ENCODE results near the gene PTF1A.

The PTF1A gene, protein sequence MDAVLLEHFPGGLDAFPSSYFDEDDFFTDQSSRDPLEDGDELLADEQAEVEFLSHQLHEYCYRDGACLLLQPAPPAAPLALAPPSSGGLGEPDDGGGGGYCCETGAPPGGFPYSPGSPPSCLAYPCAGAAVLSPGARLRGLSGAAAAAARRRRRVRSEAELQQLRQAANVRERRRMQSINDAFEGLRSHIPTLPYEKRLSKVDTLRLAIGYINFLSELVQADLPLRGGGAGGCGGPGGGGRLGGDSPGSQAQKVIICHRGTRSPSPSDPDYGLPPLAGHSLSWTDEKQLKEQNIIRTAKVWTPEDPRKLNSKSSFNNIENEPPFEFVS

DNA sequence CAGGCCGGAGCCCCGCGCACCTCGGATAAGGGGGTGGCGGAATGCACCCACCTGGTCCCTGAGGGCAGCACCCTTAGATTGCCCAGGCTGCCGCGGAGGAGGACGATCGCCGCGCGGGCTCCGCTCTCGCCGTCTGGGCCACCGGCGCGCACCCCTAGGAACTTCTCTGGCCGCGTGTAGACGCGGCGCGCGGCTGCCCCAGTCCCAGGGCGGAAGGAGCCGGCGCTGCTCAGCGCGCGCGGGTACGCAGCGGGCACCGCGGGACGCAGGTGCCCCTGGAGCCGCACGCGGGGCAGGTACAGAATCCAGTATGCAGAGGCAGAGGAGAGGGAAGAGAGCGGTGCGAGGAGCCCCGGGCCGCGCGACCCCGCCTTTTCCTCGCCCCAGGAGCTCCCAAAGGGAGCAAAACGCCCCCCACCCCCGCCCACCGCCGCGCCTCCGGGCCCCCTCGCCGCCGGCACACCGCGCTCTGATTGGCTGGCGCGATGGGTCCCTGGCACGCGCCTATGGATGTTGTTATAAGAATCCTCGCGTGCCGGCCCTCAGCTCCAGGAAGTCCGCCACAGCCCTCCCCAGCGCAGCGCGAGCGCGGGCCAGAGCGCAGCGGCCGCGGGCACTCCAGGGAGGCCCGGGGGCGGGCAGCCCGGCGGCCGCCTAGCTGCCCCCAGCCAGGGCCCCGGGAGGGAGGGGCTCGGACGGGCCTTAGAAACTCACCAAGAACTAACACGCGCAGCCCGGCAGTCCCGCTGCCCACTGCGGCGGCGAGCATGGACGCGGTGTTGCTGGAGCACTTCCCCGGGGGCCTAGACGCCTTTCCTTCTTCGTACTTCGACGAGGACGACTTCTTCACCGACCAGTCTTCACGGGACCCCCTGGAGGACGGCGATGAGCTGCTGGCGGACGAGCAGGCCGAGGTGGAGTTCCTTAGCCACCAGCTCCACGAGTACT lies at the start of gene PTF1A:
TSS of gene PTF1A (plus strand) at position 549 of the 948 bp plus-strand sequence. CDS start at position 768, 219 bp downstream.
- no peak for DNase-seq
- Mint-ChIP-seq H3K4me1 (peaks cover 2% of the 10 kb centered on the region), H3K36me3 (no peaks in the 10 kb centered on the region), H3K27me3 (peaks cover 97% of the 10 kb centered on the region), H3K4me3 (no peak within 1 kb of the TSS), H3K9me3 (no peaks in the 10 kb centered on the region), H3K27ac (no peak within 1 kb of the TSS)
- CTCF ChIA-PET: interaction anchor here (0.6 kb wide), 1 partner anchor 332 kb away, joined by 3 read pairs; no protein-coding TSS in a partner anchor

GRCh38 chr10:23146258-23146657 lies 45.9 kb upstream of the PTF1A start:
- Mint-ChIP-seq H3K36me3 (no peaks in the 10 kb centered on the region), H3K4me1 (no peaks in the 10 kb centered on the region), H3K4me3 (no peak overlapping the region), H3K27ac (no peak overlapping the region), H3K9me3 (no peaks in the 10 kb centered on the region), H3K27me3 (no peaks in the 10 kb centered on the region)
- CTCF ChIA-PET: no interaction called here
- DNase-seq: no peak

- CTCF ChIA-PET: no interaction called here
- H3K36me3 Mint-ChIP-seq: no peaks in the 10 kb centered on the region
- no peak overlapping the region for H3K27ac Mint-ChIP-seq
- no peak for DNase-seq
- H3K4me1 Mint-ChIP-seq: no peaks in the 10 kb centered on the region
- H3K4me3 Mint-ChIP-seq: no peak overlapping the region
- no peaks in the 10 kb centered on the region for H3K9me3 Mint-ChIP-seq
- no peaks in the 10 kb centered on the region for H3K27me3 Mint-ChIP-seq
Observed at GRCh38 chr10:23147035-23147434, 45.1 kb upstream of the PTF1A start.

DNA sequence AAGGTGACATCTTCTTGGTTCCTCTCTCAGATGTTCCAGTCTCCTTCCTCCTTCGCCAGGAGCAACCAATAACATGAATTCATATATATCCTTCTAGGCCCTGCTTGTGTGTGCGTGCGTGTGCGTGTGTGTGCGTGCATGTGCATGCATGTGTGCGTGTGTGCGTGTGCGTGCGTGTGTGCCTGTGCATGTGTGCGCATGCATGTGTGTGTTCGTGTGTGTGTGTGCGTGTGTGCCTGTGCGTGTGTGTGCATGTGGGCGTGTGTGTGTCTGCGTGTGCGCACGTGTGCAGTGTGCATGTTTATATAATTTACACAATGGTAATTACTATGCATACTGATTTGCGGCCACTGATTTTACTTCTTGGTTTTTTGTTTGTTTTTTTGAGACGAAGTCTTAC lies 43.9 kb upstream of the PTF1A start:
- Mint-ChIP-seq H3K36me3 (no peaks in the 10 kb centered on the region), H3K4me3 (no peak overlapping the region), H3K27me3 (no peaks in the 10 kb centered on the region), H3K9me3 (no peaks in the 10 kb centered on the region), H3K27ac (no peak overlapping the region), H3K4me1 (no peaks in the 10 kb centered on the region)
- no peak for DNase-seq
- CTCF ChIA-PET: no interaction called here

DNA sequence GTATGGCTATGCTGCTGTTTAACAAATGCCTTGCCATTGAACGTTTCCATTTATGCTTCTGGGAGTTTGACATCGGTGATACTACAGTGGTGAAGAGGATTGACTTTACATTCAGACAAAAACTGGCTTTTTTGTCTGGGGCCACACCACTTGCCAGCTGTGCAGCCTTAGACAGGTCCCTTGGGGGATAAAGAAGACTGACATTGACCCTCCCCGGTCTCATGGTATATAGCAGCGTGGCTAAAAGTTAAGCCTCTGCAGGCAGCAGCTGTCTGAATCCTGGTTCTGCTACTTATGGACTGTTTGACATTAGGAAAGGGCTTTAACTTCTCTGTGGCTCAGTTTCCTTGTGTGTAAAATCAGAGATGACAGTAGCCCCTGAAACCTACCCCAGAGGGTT lies 42.0 kb upstream of the PTF1A start:
- Mint-ChIP-seq H3K36me3 (no peaks in the 10 kb centered on the region), H3K9me3 (no peaks in the 10 kb centered on the region), H3K4me1 (no peaks in the 10 kb centered on the region), H3K4me3 (no peak overlapping the region), H3K27ac (no peak overlapping the region), H3K27me3 (no peaks in the 10 kb centered on the region)
- CTCF ChIA-PET: no interaction called here
- DNase-seq: no peak

DNA sequence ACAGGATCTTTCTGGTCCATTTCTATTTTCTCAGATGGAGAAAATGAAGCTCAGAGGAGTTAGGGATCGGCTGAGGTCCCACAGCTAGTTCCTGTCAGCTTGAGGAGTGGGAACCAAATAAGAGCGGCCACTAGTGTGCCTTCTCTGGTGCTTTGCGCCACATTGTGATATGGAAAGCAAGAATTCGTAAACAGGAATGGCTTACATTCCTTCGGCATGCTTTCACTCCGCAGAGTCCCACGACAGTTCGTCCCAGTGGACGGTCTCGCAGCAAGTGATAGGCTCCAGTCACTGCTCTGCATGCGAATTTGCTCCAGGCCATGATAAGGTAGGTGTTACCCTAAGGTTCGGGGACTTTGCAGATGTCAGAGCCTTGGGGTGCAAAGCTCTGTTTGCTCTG lies 41.5 kb upstream of the PTF1A start:
- no peak overlapping the region for H3K27ac Mint-ChIP-seq

DNA sequence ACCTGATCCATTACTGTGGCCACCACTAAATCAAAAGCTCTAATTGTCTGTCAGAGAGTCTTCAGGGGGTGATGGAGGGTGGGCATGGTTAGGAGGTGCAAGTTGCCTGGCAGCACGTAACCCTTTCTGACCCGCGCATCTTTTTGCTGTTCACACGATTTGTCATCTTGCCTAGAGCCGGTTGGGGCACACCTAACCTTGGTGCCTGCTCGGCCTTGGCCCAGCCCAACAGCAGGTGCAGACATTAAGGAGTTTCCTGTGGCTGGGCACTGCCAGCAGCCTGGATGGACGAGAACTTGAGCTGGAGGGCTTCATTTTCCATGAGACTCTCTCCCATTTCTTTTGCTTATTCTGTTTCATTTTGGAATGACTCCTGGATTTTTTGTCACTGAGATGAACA lies 41.0 kb upstream of the PTF1A start:
- no peak for DNase-seq
- H3K27ac Mint-ChIP-seq: no peak overlapping the region
- H3K4me3 Mint-ChIP-seq: no peak overlapping the region
- CTCF ChIA-PET: no interaction called here
- no peaks in the 10 kb centered on the region for H3K9me3 Mint-ChIP-seq
- no peaks in the 10 kb centered on the region for H3K4me1 Mint-ChIP-seq
- no peaks in the 10 kb centered on the region for H3K36me3 Mint-ChIP-seq
- H3K27me3 Mint-ChIP-seq: no peaks in the 10 kb centered on the region

More for the DNA sequence above, 41.5 kb upstream of the PTF1A start:
- no peaks in the 10 kb centered on the region for H3K27me3 Mint-ChIP-seq
- no peak for DNase-seq
- H3K36me3 Mint-ChIP-seq: no peaks in the 10 kb centered on the region
- CTCF ChIA-PET: no interaction called here
- no peaks in the 10 kb centered on the region for H3K9me3 Mint-ChIP-seq
- H3K4me3 Mint-ChIP-seq: no peak overlapping the region
- no peaks in the 10 kb centered on the region for H3K4me1 Mint-ChIP-seq

DNA sequence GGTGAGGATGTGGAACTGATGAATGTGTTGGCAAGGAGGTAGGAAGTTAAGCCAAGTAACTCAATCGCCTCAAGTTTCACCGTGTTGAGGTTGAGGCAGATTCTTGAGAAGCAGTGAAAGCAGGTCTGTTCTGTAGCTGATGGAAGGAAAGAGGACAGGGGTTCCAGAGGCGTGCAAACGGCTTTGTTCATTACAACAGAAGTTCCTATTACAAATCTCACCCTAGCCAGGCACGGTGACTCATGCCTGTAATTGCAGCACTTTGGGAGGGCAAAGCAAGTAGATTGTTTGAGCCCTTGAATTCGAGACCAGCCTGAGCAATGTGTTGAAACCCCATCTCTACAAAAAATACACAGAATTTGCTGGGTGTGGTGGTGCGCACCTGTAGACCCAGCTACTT lies 36.9 kb upstream of the PTF1A start:
- CTCF ChIA-PET: interaction anchor here (1.0 to 5.2 kb wide), 3 partner anchors 12 to 361 kb away, joined by 3 to 49 read pairs (median 3); no protein-coding TSS in a partner anchor
- H3K9me3 Mint-ChIP-seq: no peaks in the 10 kb centered on the region
- no peak for DNase-seq

GRCh38 chr10:23156447-23157150 lies 35.5 kb upstream of the PTF1A start:
- Mint-ChIP-seq H3K9me3 (no peaks in the 10 kb centered on the region), H3K4me1 (no peaks in the 10 kb centered on the region), H3K27me3 (peaks cover 6% of the 10 kb centered on the region), H3K36me3 (no peaks in the 10 kb centered on the region), H3K27ac (no peak overlapping the region), H3K4me3 (no peak overlapping the region)
- no peak for DNase-seq
- CTCF ChIA-PET: interaction anchor here (1.0 to 5.2 kb wide), 4 partner anchors 22 to 360 kb away, joined by 3 to 49 read pairs (median 10); no protein-coding TSS in a partner anchor

More for the DNA sequence above, 36.9 kb upstream of the PTF1A start:
- H3K36me3 Mint-ChIP-seq: no peaks in the 10 kb centered on the region
- no peak overlapping the region for H3K27ac Mint-ChIP-seq
- no peaks in the 10 kb centered on the region for H3K4me1 Mint-ChIP-seq
- no peak overlapping the region for H3K4me3 Mint-ChIP-seq
- peaks cover 6% of the 10 kb centered on the region for H3K27me3 Mint-ChIP-seq

GRCh38 chr10:23157239-23157681 lies 34.9 kb upstream of the PTF1A start:
- H3K36me3 Mint-ChIP-seq: no peaks in the 10 kb centered on the region
- H3K27ac Mint-ChIP-seq: no peak overlapping the region
- no peak for DNase-seq
- no peak overlapping the region for H3K4me3 Mint-ChIP-seq
- no peaks in the 10 kb centered on the region for H3K9me3 Mint-ChIP-seq
- CTCF ChIA-PET: interaction anchor here (0.8 to 5.2 kb wide), 9 partner anchors 12 to 535 kb away, joined by 3 to 49 read pairs (median 5); no protein-coding TSS in a partner anchor
- H3K4me1 Mint-ChIP-seq: no peaks in the 10 kb centered on the region
- peaks cover 12% of the 10 kb centered on the region for H3K27me3 Mint-ChIP-seq

GRCh38 chr10:23157691-23158369 lies 34.3 kb upstream of the PTF1A start:
- H3K9me3 Mint-ChIP-seq: no peaks in the 10 kb centered on the region
- H3K27me3 Mint-ChIP-seq: peaks cover 12% of the 10 kb centered on the region
- H3K4me3 Mint-ChIP-seq: no peak overlapping the region
- H3K27ac Mint-ChIP-seq: no peak overlapping the region
- no peaks in the 10 kb centered on the region for H3K36me3 Mint-ChIP-seq
- no peak for DNase-seq
- CTCF ChIA-PET: interaction anchor here (0.8 to 5.2 kb wide), 16 partner anchors 9 to 1039 kb away, joined by 3 to 49 read pairs (median 4); no protein-coding TSS in a partner anchor
- H3K4me1 Mint-ChIP-seq: no peaks in the 10 kb centered on the region

DNA sequence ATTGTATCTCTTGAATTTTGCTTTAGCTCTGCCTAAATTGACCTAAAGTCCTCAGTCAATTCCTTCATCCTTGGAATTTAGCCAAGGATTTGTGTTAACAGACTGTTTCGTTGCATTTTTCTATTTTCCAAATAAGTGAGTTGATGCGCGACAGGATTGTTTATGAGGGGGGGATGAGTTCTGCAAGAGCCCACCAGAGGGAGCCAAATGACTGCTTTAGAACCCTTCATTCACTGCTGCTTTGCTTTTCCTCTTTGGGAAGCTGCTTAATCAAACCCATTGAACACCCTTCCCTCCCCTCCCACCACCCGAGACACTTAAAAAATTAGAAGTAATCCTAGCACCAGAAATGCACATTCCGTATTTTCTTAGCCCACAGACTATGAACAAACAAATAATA lies 33.7 kb upstream of the PTF1A start:
- CTCF ChIA-PET: interaction anchor here (0.8 to 5.2 kb wide), 16 partner anchors 8 to 1201 kb away, joined by 3 to 49 read pairs (median 4); no protein-coding TSS in a partner anchor
- Mint-ChIP-seq H3K4me3 (no peak overlapping the region), H3K27me3 (peaks cover 12% of the 10 kb centered on the region), H3K9me3 (no peaks in the 10 kb centered on the region), H3K27ac (no peak overlapping the region), H3K4me1 (no peaks in the 10 kb centered on the region), H3K36me3 (no peaks in the 10 kb centered on the region)
- peak; percentile 54 for DNase-seq

GRCh38 chr10:23171232-23171876 lies 20.8 kb upstream of the PTF1A start:
- Mint-ChIP-seq H3K4me3 (no peak overlapping the region), H3K9me3 (no peaks in the 10 kb centered on the region), H3K27me3 (peaks cover 60% of the 10 kb centered on the region), H3K36me3 (no peaks in the 10 kb centered on the region), H3K27ac (no peak overlapping the region), H3K4me1 (no peaks in the 10 kb centered on the region)
- DNase-seq: peak; percentile 40
- CTCF ChIA-PET: no interaction called here
